ENCODE measurements around the gene EPAS1. TPM values are rescaled to one million over a fixed set of nuclear protein-coding genes. Genes with fewer than 3 reads are reported as not detected.

Gene EPAS1
- total and polyA plus RNA-seq, 2 experiments from 2014 or later = 1.4 to 4.8 TPM

DNA sequence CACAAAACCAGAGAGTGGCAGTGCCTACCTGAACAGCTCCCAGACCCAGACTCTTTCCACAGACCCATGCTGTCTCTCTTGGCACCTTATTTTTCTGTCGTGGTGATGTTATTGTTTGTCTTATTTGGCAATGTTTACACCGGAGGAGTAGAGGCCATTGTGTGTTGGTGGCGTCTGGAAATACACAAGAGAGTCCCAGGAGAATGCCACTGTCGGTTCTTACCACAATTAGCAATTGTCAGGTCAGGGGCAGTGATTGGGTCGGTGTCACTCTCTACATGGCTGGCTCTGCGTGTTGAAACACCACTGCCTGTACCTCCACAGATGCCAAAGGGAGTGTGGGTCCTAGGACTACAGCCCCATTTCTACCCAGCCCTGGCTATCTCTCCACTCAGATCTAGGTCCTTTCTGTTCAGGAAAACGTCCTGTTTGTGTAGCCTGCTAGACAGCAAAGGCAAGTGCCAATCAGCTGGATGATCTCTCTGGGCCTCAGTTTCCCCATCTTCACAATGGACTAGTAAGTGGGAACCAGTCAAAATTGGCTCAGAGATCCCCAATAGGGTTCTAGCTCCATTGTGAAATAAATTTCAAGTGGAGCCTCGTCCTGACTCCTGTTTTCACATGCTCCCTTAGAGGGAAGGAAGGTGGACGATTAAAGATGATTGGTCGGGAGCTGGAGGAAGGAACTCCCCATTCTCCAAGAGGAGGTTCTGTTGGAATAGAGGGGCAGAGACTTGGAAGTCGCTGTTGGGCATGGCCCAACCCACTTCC is 17.0 kb downstream of the EPAS1 start:
- Histone ChIP-seq H3K27me3 (no peaks in the 10 kb centered on the region), H3K9me3 (ENCODE audit: low read depth) (no peaks in the 10 kb centered on the region), H3K4me1 (ENCODE audit: low read depth) (no peaks in the 10 kb centered on the region), H3K36me3 (no peaks in the 10 kb centered on the region), H3K4me3 (no peak overlapping the region), H3K27ac (no peak overlapping the region)
- no peak for DNase-seq (ENCODE audit: low read depth in 1 of 2, low spot score in 1 of 2)
- TF ChIP-seq CTCF (IDR thresholded peaks at IDR 0.05; ENCODE audit: low read depth, low read length) = no peak

DNA sequence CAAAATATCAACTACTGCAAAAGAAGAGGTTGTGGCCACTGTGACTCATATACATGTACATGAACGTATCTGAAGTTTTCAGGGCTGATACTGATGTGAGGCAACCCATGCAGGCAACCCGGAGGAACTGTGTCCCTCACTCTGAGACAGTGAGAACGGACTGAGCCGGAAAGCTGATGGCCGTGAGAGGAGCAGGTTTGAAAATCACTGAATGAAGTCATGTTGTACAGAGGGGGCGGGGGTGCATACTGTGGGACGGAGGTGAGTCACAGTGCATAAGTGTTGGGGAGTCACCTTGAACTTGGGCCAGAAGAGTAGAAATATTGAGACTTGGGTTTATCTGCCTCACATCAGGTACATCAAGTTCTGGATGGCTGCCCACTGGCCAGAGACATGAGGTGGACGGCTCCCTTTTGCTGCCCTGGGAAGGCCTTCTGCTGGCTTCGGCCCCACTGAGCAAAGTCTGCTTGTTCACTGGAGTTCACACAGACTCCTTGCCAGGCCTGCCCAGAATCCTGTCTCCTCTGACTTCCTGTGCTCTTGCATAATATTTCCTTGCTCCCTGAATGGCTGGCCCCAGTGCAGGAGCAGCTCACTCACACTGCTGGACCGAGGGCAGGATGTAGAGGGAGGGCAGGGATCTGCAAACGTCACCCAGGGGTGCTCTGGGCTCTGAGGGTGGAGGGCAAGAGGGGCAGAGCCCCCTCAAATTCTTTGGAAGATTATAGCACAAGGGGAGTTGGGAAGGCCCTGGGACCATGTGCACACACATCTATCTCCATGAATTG is 18.1 kb downstream of the EPAS1 start:
- peak in 1 of 2 donors; percentile 98 for DNase-seq (ENCODE audit: low read depth in 1 of 2, low spot score in 1 of 2)
- TF ChIP-seq CTCF (IDR thresholded peaks at IDR 0.05; ENCODE audit: low read depth, low read length) = no peak
- no peak overlapping the region for H3K4me3 ChIP-seq
- H3K4me1 ChIP-seq (ENCODE audit: low read depth) = no peaks in the 10 kb centered on the region
- H3K9me3 ChIP-seq (ENCODE audit: low read depth) = no peaks in the 10 kb centered on the region
- H3K27me3 ChIP-seq = no peaks in the 10 kb centered on the region
- H3K27ac ChIP-seq = no peak overlapping the region
- no peaks in the 10 kb centered on the region for H3K36me3 ChIP-seq

GRCh38 chr2:46317094-46317486 is 19.9 kb downstream of the EPAS1 start:
- Histone ChIP-seq H3K4me1 (ENCODE audit: low read depth) (no peaks in the 10 kb centered on the region), H3K27ac (no peak overlapping the region), H3K9me3 (ENCODE audit: low read depth) (no peaks in the 10 kb centered on the region), H3K4me3 (no peak overlapping the region), H3K27me3 (no peaks in the 10 kb centered on the region), H3K36me3 (no peaks in the 10 kb centered on the region)
- TF ChIP-seq CTCF (IDR thresholded peaks at IDR 0.05; ENCODE audit: low read depth, low read length) = no peak
- DNase-seq (ENCODE audit: low read depth in 1 of 2, low spot score in 1 of 2) = no peak

DNA sequence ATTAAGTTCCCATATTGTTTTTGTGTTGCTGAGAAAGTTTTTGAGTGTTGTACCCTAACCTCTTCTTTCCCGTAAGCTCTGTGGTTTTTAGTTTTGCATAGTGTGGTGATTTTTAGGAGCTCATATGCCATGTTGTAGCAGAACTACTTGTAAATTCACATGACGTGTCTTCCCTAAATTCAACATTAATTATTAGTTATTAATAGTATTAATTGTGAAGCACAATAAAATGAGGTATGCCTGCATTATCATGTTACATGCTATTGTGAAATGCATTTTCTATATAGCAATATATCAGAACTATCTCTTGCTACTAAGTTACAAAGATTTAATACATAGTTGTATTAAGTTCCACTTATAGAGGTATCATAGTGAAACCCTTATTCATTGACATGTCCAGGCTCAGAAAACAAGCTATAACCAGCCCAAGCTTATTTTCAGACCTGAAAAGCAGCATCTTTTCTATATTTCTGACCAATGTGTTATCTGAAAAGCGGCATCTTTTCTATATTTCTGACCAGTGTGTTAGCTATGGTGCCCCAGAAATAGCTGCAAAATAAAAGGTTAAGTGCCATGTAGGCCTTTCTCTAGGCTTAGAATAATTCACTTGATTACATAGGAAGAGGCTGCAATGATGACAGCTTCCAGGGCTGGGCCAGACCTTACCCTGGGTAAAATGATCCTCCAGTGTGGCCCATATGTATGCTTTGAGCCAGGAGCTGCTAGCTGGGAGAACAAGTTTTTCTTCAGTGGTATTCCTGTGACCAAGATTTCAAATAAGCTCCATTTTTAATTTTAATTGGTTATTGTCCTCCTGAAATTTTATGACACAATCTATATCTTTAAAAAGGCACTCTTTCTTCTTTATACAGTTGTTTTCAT is 21.6 kb downstream of the EPAS1 start:
- H3K9me3 ChIP-seq (ENCODE audit: low read depth) = no peaks in the 10 kb centered on the region
- no peaks in the 10 kb centered on the region for H3K36me3 ChIP-seq
- H3K27ac ChIP-seq = no peak overlapping the region
- TF ChIP-seq CTCF (IDR thresholded peaks at IDR 0.05; ENCODE audit: low read depth, low read length) = no peak
- DNase-seq (ENCODE audit: low read depth in 1 of 2, low spot score in 1 of 2) = no peak
- H3K27me3 ChIP-seq = no peaks in the 10 kb centered on the region
- no peaks in the 10 kb centered on the region for H3K4me1 ChIP-seq (ENCODE audit: low read depth)
- no peak overlapping the region for H3K4me3 ChIP-seq

GRCh38 chr2:46319711-46320110 is 22.5 kb downstream of the EPAS1 start:
- no peak overlapping the region for H3K27ac ChIP-seq
- H3K27me3 ChIP-seq = no peaks in the 10 kb centered on the region
- H3K4me1 ChIP-seq (ENCODE audit: low read depth) = no peaks in the 10 kb centered on the region
- no peak for DNase-seq (ENCODE audit: low read depth in 1 of 2, low spot score in 1 of 2)
- no peak for TF ChIP-seq CTCF (IDR thresholded peaks at IDR 0.05; ENCODE audit: low read depth, low read length)
- no peaks in the 10 kb centered on the region for H3K36me3 ChIP-seq
- no peaks in the 10 kb centered on the region for H3K9me3 ChIP-seq (ENCODE audit: low read depth)
- H3K4me3 ChIP-seq = no peak overlapping the region

Measured in cardiac muscle cell (in vitro differentiated cells and primary cell).